Tibial nerve (tissue), 4 donors: Measurements from ENCODE around the gene RTL10. TPM values are rescaled to one million over a fixed set of nuclear protein-coding genes. Genes with fewer than 3 reads are reported as not detected.

ENCODE experiments used
- DNase-seq, 2 donors: peaks; one replicate each; pipeline ENCODE4 v3.0.0-alpha.2; 2019; ENCODE audit warnings: low spot score in 2 of 2
- H3K27ac ChIP-seq, 4 donors: fragments of 200-600 bp; sonication (generic) in 3 of 4; one replicate each; pipeline ENCODE4 v1.5.1; 2017 to 2019; ENCODE audit warnings: mild to moderate bottlenecking in 1 of 4
- H3K27me3 ChIP-seq, 2 donors: fragments of 200-600 bp; sonication (generic) in 1 of 2; one replicate each; pipeline versions ENCODE4 v1.5.1 to v1.6.0; 2017 to 2019
- H3K36me3 ChIP-seq, 3 donors: fragments of 200-600 bp; sonication (generic); one replicate each; pipeline ENCODE4 v1.5.1; 2018 to 2019
- H3K4me1 ChIP-seq, 4 donors: fragments of 200-600 bp; sonication (generic) in 3 of 4; one replicate each; pipeline ENCODE4 v1.5.1; 2017 to 2019
- H3K4me3 ChIP-seq, 4 donors: fragments of 200-600 bp; sonication (generic) in 3 of 4; one replicate each; pipeline ENCODE4 v1.5.1; 2017 to 2019; ENCODE audit warnings: mild to moderate bottlenecking in 1 of 4, moderate library complexity in 1 of 4
- H3K9me3 ChIP-seq, 4 donors: fragments of 200-600 bp; sonication (generic) in 3 of 4; one replicate each; pipeline ENCODE4 v1.5.1; 2017 to 2019
- CTCF ChIP-seq, 5 experiments: fragments of 200-600 bp in 3 of 5; fragments of 450-650 bp in 2 of 5; sonication (generic) in 3 of 5; IDR thresholded peaks; one replicate each; pipeline ENCODE4 v1.5.1; 2016 to 2019; ENCODE audit warnings: antibody characterized with exemption in 5 of 5, mild to moderate bottlenecking in 3 of 5, moderate library complexity in 2 of 5
- EP300 ChIP-seq, 2 donors: sonication (generic); formaldehyde crosslinking; IDR thresholded peaks; one replicate each; pipeline ENCODE4 v1.6.1; 2017; ENCODE audit warnings: antibody characterized with exemption in 2 of 2, mild to moderate bottlenecking in 1 of 2
- POLR2A ChIP-seq, 2 donors: fragments of 450-650 bp; IDR thresholded peaks; one replicate each; pipeline ENCODE4 v1.6.1; 2017; ENCODE audit warnings: antibody characterized with exemption in 2 of 2, mild to moderate bottlenecking in 2 of 2, moderate library complexity in 2 of 2
- WGBS, 2 donors: methylation state at CpG; one replicate each; pipeline ENCODE4 v1.1.5; 2018; 5-methylcytosine and 5-hydroxymethylcytosine counted together
- total RNA-seq, 4 donors: library from RNA; depleted of rRNA; stranded (reverse); fragments of >200 nt; gene quantifications; one replicate each; pipeline ENCODE4 v1.1.0, GENCODE V29; 2016

RTL10 gene
- total RNA-seq, 4 donors from 2014 or later: 10.2 to 13.3 (median 11.4) TPM

GRCh38 chr22:19879246-19879570, 24.5 kb upstream of the RTL10 start:
- Histone ChIP-seq H3K4me3 (peak overlapping the region in 1 of 4 donors; percentile 38), H3K4me1 (peaks cover 0 to 80% (median 15%) of the 10 kb centered on the region in 4 donors)
- DNase-seq: no peak

GRCh38 chr22:19878461-19879245, 24.0 kb upstream of the RTL10 start:
- peak in 1 of 2 donors; percentile 11 for DNase-seq
- WGBS, 2 donors: 72 to 76% methylated on average over 15 to 16 of the region's 16 CpGs
- H3K9me3 ChIP-seq: no peaks in the 10 kb centered on the region
- TF ChIP-seq CTCF (IDR thresholded peaks at IDR 0.05) (no peak), POLR2A (IDR thresholded peaks at IDR 0.05) (no peak), EP300 (IDR thresholded peaks at IDR 0.05) (no peak)
- H3K36me3 ChIP-seq: peaks cover 0 to 44% (median 0%) of the 10 kb centered on the region in 3 donors
- H3K4me3 ChIP-seq: peak overlapping the region in 1 of 4 donors; percentile 38
- H3K4me1 ChIP-seq: peaks cover 0 to 86% (median 19%) of the 10 kb centered on the region in 4 donors
- H3K27ac ChIP-seq: peak overlapping the region in 2 of 4 donors; percentile 38 to 79
- H3K27me3 ChIP-seq: no peaks in the 10 kb centered on the region

More at GRCh38 chr22:19879246-19879570, 24.5 kb upstream of the RTL10 start:
- peaks cover 0 to 43% (median 0%) of the 10 kb centered on the region in 3 donors for H3K36me3 ChIP-seq
- TF ChIP-seq EP300 (IDR thresholded peaks at IDR 0.05) (no peak), CTCF (IDR thresholded peaks at IDR 0.05) (no peak), POLR2A (IDR thresholded peaks at IDR 0.05) (no peak)
- WGBS, 2 donors: 70 to 77% methylated on average over 8 to 11 of the region's 13 CpGs
- H3K27me3 ChIP-seq: no peaks in the 10 kb centered on the region
- peak overlapping the region in 2 of 4 donors; percentile 73 to 79 for H3K27ac ChIP-seq
- no peaks in the 10 kb centered on the region for H3K9me3 ChIP-seq

GRCh38 chr22:19877626-19878339, 23.1 kb upstream of the RTL10 start:
- Histone ChIP-seq H3K4me1 (peaks cover 0 to 93% (median 24%) of the 10 kb centered on the region in 4 donors), H3K27ac (peak overlapping the region in 1 of 4 donors; percentile 79), H3K27me3 (no peaks in the 10 kb centered on the region), H3K9me3 (no peaks in the 10 kb centered on the region), H3K4me3 (no peak overlapping the region), H3K36me3 (peaks cover 0 to 40% (median 0%) of the 10 kb centered on the region in 3 donors)
- peak in 1 of 2 donors; percentile 6 for DNase-seq
- TF ChIP-seq CTCF (IDR thresholded peaks at IDR 0.05) (no peak), POLR2A (IDR thresholded peaks at IDR 0.05) (no peak), EP300 (IDR thresholded peaks at IDR 0.05) (no peak)
- WGBS, 2 donors: 89 to 94% methylated on average over 18 to 20 of the region's 20 CpGs

- DNase-seq: peak in 1 of 2 donors; percentile 11
- no peaks in the 10 kb centered on the region for H3K27me3 ChIP-seq
- 85 to 91% methylated on average over 14 to 18 of the region's 18 CpGs for WGBS, 2 donors
Measured at GRCh38 chr22:19876941-19877625, 22.4 kb upstream of the RTL10 start.

More at GRCh38 chr22:19876941-19877625, 22.4 kb upstream of the RTL10 start:
- Histone ChIP-seq H3K4me1 (peaks cover 0 to 86% (median 22%) of the 10 kb centered on the region in 4 donors), H3K36me3 (peaks cover 0 to 38% (median 0%) of the 10 kb centered on the region in 3 donors), H3K9me3 (no peaks in the 10 kb centered on the region), H3K4me3 (no peak overlapping the region), H3K27ac (peak overlapping the region in 1 of 4 donors; percentile 79)
- no peak for TF ChIP-seq EP300 (IDR thresholded peaks at IDR 0.05)
- no peak for TF ChIP-seq CTCF (IDR thresholded peaks at IDR 0.05)
